Thoracic aorta (tissue), 2 donors: ENCODE data around the gene NOS1. TPM values are rescaled to one million over a fixed set of nuclear protein-coding genes. Genes with fewer than 3 reads are reported as not detected.

Experiments
- ATAC-seq: fragments of 150-250 bp; one replicate; pipeline ENCODE4 v1.8.0; 2017; ENCODE audit warnings: low read depth; ENCODE audit not compliant: insufficient number of reproducible peaks, low FRiP score
- DNase-seq: peaks from one replicate; pipeline ENCODE4 v3.0.0-alpha.2; 2020; ENCODE audit warnings: low spot score
- H3K27ac ChIP-seq, 2 donors: fragments of 200-600 bp; sonication (generic); 1 replicate in 1 of 2; 2 replicates in 1 of 2; pipeline ENCODE4 v1.5.1; 2016; ENCODE audit warnings: mild to moderate bottlenecking in 2 of 2, moderate library complexity in 2 of 2
- H3K27me3 ChIP-seq: fragments of 200-600 bp; sonication (generic); replicated peaks from 2 replicates; pipeline ENCODE4 v1.6.0; 2016; ENCODE audit warnings: mild to moderate bottlenecking; ENCODE audit not compliant: insufficient read depth
- H3K36me3 ChIP-seq: fragments of 200-600 bp; sonication (generic); one replicate; pipeline ENCODE4 v1.5.1; 2016
- H3K4me1 ChIP-seq, 2 donors: fragments of 200-600 bp; sonication (generic); 1 replicate in 1 of 2; 2 replicates in 1 of 2; pipeline versions ENCODE4 v1.5.1 to v1.6.0; 2016; ENCODE audit warnings: low read depth in 2 of 2, mild to moderate bottlenecking in 1 of 2; ENCODE audit not compliant: control insufficient read depth in 1 of 2
- H3K4me3 ChIP-seq: fragments of 200-600 bp; sonication (generic); 2 replicates; pipeline ENCODE4 v1.5.1; 2016; ENCODE audit warnings: mild to moderate bottlenecking
- H3K9me3 ChIP-seq: fragments of 200-600 bp; sonication (generic); 2 replicates; pipeline ENCODE4 v1.5.1; 2016
- CTCF ChIP-seq: fragments of 200-600 bp; sonication (generic); IDR thresholded peaks from one replicate; pipeline ENCODE4 v1.5.1; 2019; ENCODE audit warnings: antibody characterized with exemption
- total RNA-seq, 2 donors: library from RNA; depleted of rRNA; stranded (reverse); fragments of >200 nt; gene quantifications; one replicate each; pipeline versions ENCODE4 v1.1.0 to v1.2.3, GENCODE V29; 2016

Gene NOS1
- total RNA-seq, 2 donors from 2014 or later = 0.07 to 0.14 TPM

GRCh38 chr12:117166107-117166506, 195.3 kb downstream of the NOS1 start:
- H3K36me3 ChIP-seq = peaks cover 72% of the 10 kb centered on the region
- no peak overlapping the region for H3K27ac ChIP-seq
- no peak overlapping the region for H3K4me3 ChIP-seq
- no peaks in the 10 kb centered on the region for H3K4me1 ChIP-seq
- no peak for ATAC-seq
- no peak for DNase-seq
- H3K9me3 ChIP-seq = no peaks in the 10 kb centered on the region
- no peaks in the 10 kb centered on the region for H3K27me3 ChIP-seq
- no peak for TF ChIP-seq CTCF

- H3K4me3 ChIP-seq = no peak overlapping the region
- H3K9me3 ChIP-seq = no peaks in the 10 kb centered on the region
- H3K4me1 ChIP-seq = no peaks in the 10 kb centered on the region
- H3K36me3 ChIP-seq = peaks cover 68% of the 10 kb centered on the region
- H3K27ac ChIP-seq = no peak overlapping the region
- no peaks in the 10 kb centered on the region for H3K27me3 ChIP-seq
- no peak for TF ChIP-seq CTCF
- ATAC-seq = no peak
- no peak for DNase-seq
These were observed 196.1 kb downstream of the NOS1 start for GRCh38 chr12:117165342-117165741.

GRCh38 chr12:117162633-117163032, 198.8 kb downstream of the NOS1 start:
- DNase-seq (no peak), ATAC-seq (no peak)
- H3K36me3 ChIP-seq = peaks cover 78% of the 10 kb centered on the region

GRCh38 chr12:117162167-117162539, 199.3 kb downstream of the NOS1 start:
- H3K36me3 ChIP-seq = peaks cover 77% of the 10 kb centered on the region
- H3K27ac ChIP-seq = no peak overlapping the region
- H3K9me3 ChIP-seq = no peaks in the 10 kb centered on the region
- no peak for DNase-seq
- no peak for ATAC-seq
- TF ChIP-seq CTCF = no peak
- no peaks in the 10 kb centered on the region for H3K27me3 ChIP-seq
- no peak overlapping the region for H3K4me3 ChIP-seq
- no peaks in the 10 kb centered on the region for H3K4me1 ChIP-seq

More at GRCh38 chr12:117162633-117163032, 198.8 kb downstream of the NOS1 start:
- TF ChIP-seq CTCF = no peak
- H3K4me3 ChIP-seq = no peak overlapping the region
- H3K4me1 ChIP-seq = no peaks in the 10 kb centered on the region
- H3K9me3 ChIP-seq = no peaks in the 10 kb centered on the region
- H3K27me3 ChIP-seq = no peaks in the 10 kb centered on the region
- H3K27ac ChIP-seq = no peak overlapping the region

- no peaks in the 10 kb centered on the region for H3K9me3 ChIP-seq
- ATAC-seq = no peak
- no peak overlapping the region for H3K27ac ChIP-seq
- no peaks in the 10 kb centered on the region for H3K4me1 ChIP-seq
- DNase-seq = no peak
- H3K36me3 ChIP-seq = peaks cover 77% of the 10 kb centered on the region
- TF ChIP-seq CTCF = no peak
- H3K27me3 ChIP-seq = no peaks in the 10 kb centered on the region
- no peak overlapping the region for H3K4me3 ChIP-seq
These were observed 199.8 kb downstream of the NOS1 start for GRCh38 chr12:117161460-117162166.
